HCT116 (cell line): ENCODE results near the gene MAP3K5. TPM values are rescaled to one million over a fixed set of nuclear protein-coding genes. Genes with fewer than 3 reads are reported as not detected.

Source experiments
- ATAC-seq: fragments of 200-7000 bp; cut with Tn5 transposase; 2 replicates; pipeline ENCODE4 v1.9.1; 2020; ENCODE audit warnings: mild to moderate bottlenecking, moderate library complexity
- BruUV-seq: library from RNA; stranded (reverse); fragments of 400-500 nt; replicated peaks from 2 replicates; lab custom pipeline; 2021; lab: Mats Ljungman, UMichigan
- CTCF ChIA-PET: fragments of 300-600 bp; sonication (Branson Sonifier 250); formaldehyde crosslinking; loops from one replicate; lab custom pipeline; 2021; ENCODE audit warnings: antibody characterized with exemption; lab: Charles Lee
- POLR2A ChIA-PET: fragments of 300-600, 350-600 bp; sonication (Branson Sonifier 250); formaldehyde crosslinking; loops from one replicate; lab custom pipeline; 2021; ENCODE audit warnings: antibody characterized with exemption; lab: Charles Lee
- RAD21 ChIA-PET, 2 experiments: fragments of 300-600 bp; sonication (Branson Sonifier 250); formaldehyde crosslinking; loops; one replicate each; lab custom pipeline; 2023; ENCODE audit warnings: low total read pairs in 2 of 2; ENCODE audit not compliant: uncharacterized antibody in 2 of 2, unreplicated experiment in 2 of 2, low non-redundant PET in 1 of 2; lab: Charles Lee
- DNase-seq: peaks from one replicate; pipeline ENCODE4 v3.0.0-alpha.2; 2010; ENCODE audit warnings: low read depth, low spot score
- H2AFZ ChIP-seq: fragments of 200-600 bp; shearing (Covaris generic), sonication (generic); 2 replicates; pipeline ENCODE4 v1.6.1; 2017; ENCODE audit warnings: low read depth, mixed run types, mixed read lengths, antibody characterized with exemption, low read length; ENCODE audit not compliant: poor library complexity, severe bottlenecking
- H3K27ac ChIP-seq: 2 replicates; pipeline ENCODE4 v1.5.1; 2012; ENCODE audit warnings: low read depth, low read length
- H3K27me3 ChIP-seq: fragments of 200-600 bp; sonication (generic); 2 replicates; pipeline ENCODE4 v1.6.1; 2016; ENCODE audit warnings: mixed run types, low read length, mixed read lengths; ENCODE audit not compliant: insufficient read depth
- H3K36me3 ChIP-seq, 2 experiments: fragments of 200-500 bp in 1 of 2; fragments of 200-600 bp in 1 of 2; sonication (Bioruptor generic) in 1 of 2; sonication (generic) in 1 of 2; 2 replicates each; pipeline versions ENCODE4 v1.5.1 to v1.6.1; 2014 to 2016; ENCODE audit warnings: low read length in 2 of 2, inconsistent platforms in 1 of 2, mixed read lengths in 1 of 2, mixed run types in 1 of 2; ENCODE audit not compliant: insufficient read depth in 2 of 2, control insufficient read depth in 1 of 2
- H3K4me1 ChIP-seq, 2 experiments: fragments of 200-600 bp in 1 of 2; sonication (generic) in 1 of 2; 2 replicates each; pipeline versions ENCODE4 v1.5.1 to v1.6.1; 2012 to 2017; ENCODE audit warnings: low read length in 2 of 2, inconsistent platforms in 1 of 2, mild to moderate bottlenecking in 1 of 2, mixed read lengths in 1 of 2, mixed run types in 1 of 2, moderate library complexity in 1 of 2; ENCODE audit not compliant: insufficient read depth in 2 of 2, control insufficient read depth in 1 of 2
- H3K4me2 ChIP-seq: fragments of 200-600 bp; sonication (generic); 2 replicates; pipeline ENCODE4 v1.6.1; 2017; ENCODE audit warnings: mixed run types, low read length, mixed read lengths
- H3K4me3 ChIP-seq, 2 experiments: fragments of 200-600 bp in 1 of 2; sonication (generic) in 1 of 2; replicated peaks in 1 of 2; 2 replicates each; pipeline ENCODE4 v1.5.1; 2011 to 2016; ENCODE audit warnings: low read length in 2 of 2, control low read depth in 1 of 2, low read depth in 1 of 2, mild to moderate bottlenecking in 1 of 2, mixed read lengths in 1 of 2, mixed run types in 1 of 2
- H3K79me2 ChIP-seq: fragments of 200-600 bp; sonication (generic); 2 replicates; pipeline ENCODE4 v1.6.1; 2017; ENCODE audit warnings: mild to moderate bottlenecking, mixed run types, low read length, moderate library complexity, mixed read lengths; ENCODE audit not compliant: insufficient read depth
- H3K9ac ChIP-seq: fragments of 200-600 bp; sonication (generic); 2 replicates; pipeline ENCODE4 v1.6.1; 2016; ENCODE audit warnings: low read length, mixed read lengths
- H3K9me2 ChIP-seq: fragments of 200-600 bp; sonication (generic), shearing (Covaris generic); 2 replicates; pipeline ENCODE4 v1.6.1; 2017; ENCODE audit warnings: mixed run types, mild to moderate bottlenecking, moderate library complexity; ENCODE audit not compliant: insufficient read depth
- H3K9me3 ChIP-seq, 2 experiments: fragments of 200-500 bp in 1 of 2; fragments of 200-600 bp in 1 of 2; sonication (Bioruptor generic) in 1 of 2; sonication (generic) in 1 of 2; 2 replicates each; pipeline ENCODE4 v1.6.1; 2014 to 2017; ENCODE audit warnings: low read length in 2 of 2, mixed read lengths in 2 of 2, inconsistent platforms in 1 of 2, low read depth in 1 of 2, mild to moderate bottlenecking in 1 of 2, mixed run types in 1 of 2, moderate library complexity in 1 of 2; ENCODE audit not compliant: control insufficient read depth in 1 of 2, insufficient read depth in 1 of 2
- H4K20me1 ChIP-seq: fragments of 200-600 bp; sonication (generic), shearing (Covaris generic); 2 replicates; pipeline ENCODE4 v1.6.1; 2017; ENCODE audit warnings: mixed run types, mild to moderate bottlenecking, moderate library complexity; ENCODE audit not compliant: insufficient read depth
- CBX3 ChIP-seq: IDR thresholded peaks from 2 replicates; pipeline ENCODE4 v1.6.1; 2012; ENCODE audit warnings: low read depth
- CEBPB ChIP-seq: IDR thresholded peaks from 2 replicates; pipeline ENCODE4 v1.6.1; 2012; ENCODE audit warnings: low read depth
- CTCF ChIP-seq, 3 experiments: fragments of 200-600 bp in 1 of 3; sonication (generic) in 1 of 3; IDR thresholded peaks in 2 of 3; conservative IDR thresholded peaks in 1 of 3; 2 replicates each; pipeline ENCODE4 v1.5.1; 2012 to 2017; ENCODE audit warnings: low read depth in 2 of 3, low read length in 2 of 3, antibody characterized with exemption in 1 of 3, borderline replicate concordance in 1 of 3, control low read depth in 1 of 3, mild to moderate bottlenecking in 1 of 3, mixed read lengths in 1 of 3, mixed run types in 1 of 3, moderate library complexity in 1 of 3; ENCODE audit not compliant: insufficient read depth in 1 of 3
- EGR1 ChIP-seq: IDR thresholded peaks from 2 replicates; pipeline ENCODE4 v1.6.1; 2012; ENCODE audit warnings: low read depth
- EZH2 ChIP-seq: fragments of 200-600 bp; sonication (generic); IDR thresholded peaks from 2 replicates; pipeline ENCODE4 v1.6.1; 2017; ENCODE audit warnings: antibody characterized with exemption, mixed run types
- FOSL1 ChIP-seq: IDR thresholded peaks from 2 replicates; pipeline ENCODE4 v1.6.1; 2012; ENCODE audit warnings: low read depth
- JUND ChIP-seq: IDR thresholded peaks from 2 replicates; pipeline ENCODE4 v1.6.1; 2012
- MAX ChIP-seq: IDR thresholded peaks from 2 replicates; pipeline ENCODE4 v1.6.1; 2012
- POLR2AphosphoS5 ChIP-seq: IDR thresholded peaks from 2 replicates; pipeline ENCODE4 v1.6.1; 2011; ENCODE audit warnings: mild to moderate bottlenecking, low read depth, low read length, moderate library complexity
- REST ChIP-seq: IDR thresholded peaks from 2 replicates; pipeline ENCODE4 v1.6.1; 2012; ENCODE audit warnings: low read depth
- SIN3A ChIP-seq: IDR thresholded peaks from 2 replicates; pipeline ENCODE4 v1.6.1; 2012; ENCODE audit warnings: low read depth
- SP1 ChIP-seq: IDR thresholded peaks from 2 replicates; pipeline ENCODE4 v1.6.1; 2012; ENCODE audit warnings: low read depth
- TCF7L2 ChIP-seq: IDR thresholded peaks from 2 replicates; pipeline ENCODE4 v1.7.0; 2011; ENCODE audit warnings: borderline replicate concordance, inconsistent platforms; ENCODE audit not compliant: insufficient read depth, insufficient read length; ENCODE audit errors: extremely low read depth
- YY1 ChIP-seq: IDR thresholded peaks from 2 replicates; pipeline ENCODE4 v1.6.1; 2011; ENCODE audit warnings: low read length, low read depth, moderate library complexity, mild to moderate bottlenecking; ENCODE audit not compliant: insufficient replicate concordance; ENCODE audit errors: extremely low read depth
- ZFX ChIP-seq: fragments of 450-650 bp; IDR thresholded peaks from 2 replicates; pipeline ENCODE4 v1.6.1; 2017
- intact Hi-C: fragments of 100-400 bp; cut with micrococcal nuclease; formaldehyde crosslinking; loops from 2 replicates; pipeline ENCODE4 v1.10.0; 2022
- total RNA-seq: library from RNA; stranded (reverse); gene quantifications from one replicate; pipeline ENCODE4 v1.2.1, GENCODE V29; 2021; ENCODE audit not compliant: unreplicated experiment

The MAP3K5 gene
- total RNA-seq, 1 experiment from 2014 or later, result 11.8 TPM

DNA sequence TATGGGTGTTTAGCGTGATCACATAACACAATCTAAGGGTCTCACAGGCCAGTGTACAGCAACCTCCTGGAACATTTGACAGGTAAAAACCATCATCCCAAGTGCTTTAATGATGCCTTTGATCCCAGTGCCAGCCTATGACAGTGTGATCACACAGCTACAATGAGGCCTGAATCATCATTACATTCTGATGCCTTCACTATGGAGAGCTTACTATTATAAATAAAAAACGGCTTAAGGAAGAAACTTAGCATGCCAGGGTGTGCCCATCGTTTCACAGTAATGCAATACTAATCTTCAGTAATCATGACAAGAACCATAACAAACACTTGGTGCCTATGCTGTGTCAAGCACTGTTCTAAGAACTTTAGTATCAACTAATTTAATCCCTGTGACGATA, 253.4 kb downstream of the MAP3K5 start:
- RAD21 ChIA-PET, result no interaction called here
- H3K9me3 ChIP-seq, result no peaks in the 10 kb centered on the region
- no peak overlapping the region for H3K4me3 ChIP-seq
- no peak overlapping the region for H2AFZ ChIP-seq
- H3K4me2 ChIP-seq, result no peak overlapping the region
- no peak for TF ChIP-seq EGR1
- TF ChIP-seq, all 23 proteins: peak for 0
- Histone ChIP-seq H3K79me2 (peaks cover 66% of the 10 kb centered on the region), H3K27ac (no peak overlapping the region), H4K20me1 (no peaks in the 10 kb centered on the region), H3K9me2 (no peaks in the 10 kb centered on the region), H3K9ac (no peak overlapping the region), H3K27me3 (no peaks in the 10 kb centered on the region), H3K36me3 (no peaks in the 10 kb centered on the region), H3K4me1 (no peaks in the 10 kb centered on the region)
- ChIA-PET POLR2A (interaction anchor here (1.0 kb wide), 1 partner anchor 253 kb away, joined by 3 read pairs; the partner anchor contains the start of gene MAP3K5), CTCF (interaction anchor here (0.8 to 1.5 kb wide), 2 partner anchors 8 to 12 kb away, joined by 4 read pairs; partner anchors contain the start of gene MAP7)
- intact Hi-C loops, result no loop called here
- no TSS peak for BruUV-seq
- ATAC-seq, result no peak
- DNase-seq, result no peak

DNA sequence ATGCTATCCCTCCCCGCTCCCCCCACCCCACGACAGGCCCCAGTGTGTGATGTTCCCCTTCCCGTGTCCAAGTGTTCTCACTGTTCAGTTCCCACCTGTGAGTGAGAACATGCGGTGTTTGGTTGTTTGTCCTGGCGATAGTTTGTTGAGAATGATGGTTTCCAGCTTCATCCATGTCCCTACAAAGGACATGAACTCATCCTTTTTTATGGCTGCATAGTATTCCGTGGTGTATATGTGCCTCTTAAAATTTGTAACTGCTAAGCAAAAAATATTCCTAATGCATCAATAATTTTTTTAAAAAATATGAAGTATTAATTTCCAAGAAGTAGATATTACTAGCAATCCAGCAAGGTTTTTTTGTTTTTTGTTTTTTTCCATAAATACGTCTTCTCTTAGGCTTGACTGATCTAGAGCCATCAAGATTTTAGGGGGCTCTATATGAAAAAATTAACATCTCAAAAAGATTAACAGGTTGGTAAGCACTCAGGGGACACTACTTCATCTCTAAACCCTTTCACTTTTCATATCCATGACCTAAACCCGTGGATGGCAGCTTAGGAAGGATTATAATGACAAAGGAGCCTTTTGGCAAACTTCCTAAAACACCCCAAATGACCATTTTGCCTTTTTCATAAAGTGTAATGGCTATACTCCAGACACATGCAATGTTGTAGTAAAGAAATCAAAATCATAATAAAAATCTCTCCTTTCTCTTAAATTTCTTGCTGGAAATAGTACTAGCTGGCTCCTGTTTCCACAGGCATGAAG, 256.2 kb downstream of the MAP3K5 start:
- no peak for DNase-seq
- intact Hi-C loops, result no loop called here
- POLR2A ChIA-PET, result no interaction called here
- Histone ChIP-seq H3K4me1 (no peaks in the 10 kb centered on the region), H3K36me3 (no peaks in the 10 kb centered on the region), H3K9ac (no peak overlapping the region), H3K4me2 (no peak overlapping the region), H3K9me3 (no peaks in the 10 kb centered on the region), H3K9me2 (no peaks in the 10 kb centered on the region), H3K4me3 (no peak overlapping the region), H4K20me1 (no peaks in the 10 kb centered on the region), H3K27ac (no peak overlapping the region), H3K27me3 (no peaks in the 10 kb centered on the region), H2AFZ (no peak overlapping the region), H3K79me2 (peaks cover 45% of the 10 kb centered on the region)
- no peak for ATAC-seq
- RAD21 ChIA-PET, result no interaction called here
- CTCF ChIA-PET, result no interaction called here
- TF ChIP-seq SIN3A, result no peak
- no peak for TF ChIP-seq POLR2AphosphoS5
- no peak for TF ChIP-seq CBX3
- no peak for TF ChIP-seq TCF7L2
- TF ChIP-seq JUND, result no peak
- TF ChIP-seq FOSL1, result no peak
- TF ChIP-seq CEBPB, result no peak
- TF ChIP-seq SP1, result no peak
- no peak for TF ChIP-seq MAX
- no peak for TF ChIP-seq YY1
- no peak for TF ChIP-seq REST
- no peak for TF ChIP-seq CTCF (IDR thresholded peaks at IDR 0.05 in 2 of 3, conservative IDR thresholded peaks at IDR 0.05 in 1 of 3; ENCODE audit: borderline replicate concordance in 1 of 3, insufficient read depth in 1 of 3, low read depth in 2 of 3, low read length in 2 of 3)
- TF ChIP-seq EZH2, result no peak
- TF ChIP-seq ZFX, result no peak
- BruUV-seq, result no TSS peak
